Stimulated activated CD4-positive, alpha-beta T cell treated with anti-CD3 and anti-CD28 coated beads, Interleukin-1b, Interleukin-23, amount 100 ng/mL, for 1 hour (primary cell): ENCODE results near the gene LIMK1.
"Not testable (repeated sequence)": the region's sequence is repeated elsewhere in the genome, so short reads cannot be mapped to it uniquely, and the experiment has no call there.

Experiments
- DNase-seq, 2 donors: peaks; one replicate each; pipeline ENCODE4 v3.0.0-alpha.2; 2020; ENCODE audit warnings: low read depth in 2 of 2

Gene LIMK1

GRCh38 chr7:74084722-74085578, 1.3 kb downstream of the LIMK1 start:
- DNase-seq: no peak

GRCh38 chr7:74087791-74088453, 4.3 kb downstream of the LIMK1 start:
- no peak for DNase-seq

DNA sequence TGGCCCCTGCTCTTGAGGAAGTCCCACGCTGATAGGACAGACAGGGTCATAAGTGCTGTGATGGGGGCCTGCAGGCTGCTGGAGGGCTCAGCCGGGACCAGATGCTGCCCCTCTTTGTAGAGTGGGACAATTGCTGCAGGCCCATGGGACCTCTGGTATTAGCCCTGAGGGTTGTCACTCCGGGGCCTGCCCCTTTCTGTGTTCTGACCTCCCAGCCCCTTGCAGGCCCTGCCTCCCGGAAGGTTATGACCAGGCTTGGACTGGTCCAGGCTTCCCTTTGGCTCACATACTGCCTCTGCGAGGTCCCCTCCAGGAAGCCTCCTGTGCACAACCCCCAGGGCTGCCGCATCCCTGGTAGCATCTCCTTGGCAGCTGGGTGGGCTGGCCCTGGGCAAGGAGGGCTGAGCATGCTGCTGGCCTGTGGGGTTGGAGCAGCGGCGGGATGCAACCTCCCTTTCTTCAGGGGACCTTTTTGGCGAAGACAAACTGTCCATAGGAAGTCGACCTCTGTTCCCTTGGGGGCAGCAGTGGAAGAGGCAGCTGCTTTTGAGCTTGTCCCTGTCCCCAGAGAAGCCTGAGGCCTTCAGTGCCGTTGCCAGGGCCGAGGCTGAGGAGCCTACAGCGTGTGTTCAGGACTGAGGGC, 8.8 kb downstream of the LIMK1 start:
- DNase-seq: no peak

DNA sequence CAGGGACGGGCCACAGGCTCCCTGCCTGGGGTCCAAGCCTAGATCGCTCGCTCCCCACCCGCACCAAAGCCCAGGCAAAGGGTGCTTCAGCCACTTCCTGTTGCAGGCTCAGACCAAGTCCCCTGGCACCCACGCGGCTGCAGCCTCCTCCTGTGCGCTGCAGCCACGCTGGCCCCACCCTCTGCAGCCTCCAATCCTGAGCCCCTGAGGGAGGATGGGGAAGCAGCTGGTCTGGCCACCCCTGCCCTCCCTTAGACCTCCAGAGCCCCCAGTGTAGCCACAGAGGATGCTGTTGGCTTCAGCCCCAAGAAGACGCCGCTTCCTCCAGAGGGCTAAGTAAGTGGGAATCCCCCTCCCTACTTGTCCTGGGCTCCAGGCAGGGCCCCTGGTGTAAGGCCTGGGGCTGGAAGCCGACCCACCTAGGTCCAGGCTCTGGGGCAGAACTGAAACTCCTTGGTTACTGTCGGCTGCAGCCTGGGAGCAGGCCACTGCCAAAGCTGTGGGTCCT, 9.4 kb downstream of the LIMK1 start:
- DNase-seq: no peak

GRCh38 chr7:74093671-74094223, 10.1 kb downstream of the LIMK1 start:
- no peak for DNase-seq

- peak in 1 of 2 donors; percentile 34 for DNase-seq
These were observed 10.9 kb downstream of the LIMK1 start for GRCh38 chr7:74094224-74095101.

GRCh38 chr7:74095135-74095534, 11.5 kb downstream of the LIMK1 start:
- DNase-seq: no peak

GRCh38 chr7:74097937-74098614, 14.5 kb downstream of the LIMK1 start:
- no peak for DNase-seq

- DNase-seq: no peak
These were observed 15.4 kb downstream of the LIMK1 start for GRCh38 chr7:74099031-74099430.

GRCh38 chr7:74101061-74101681, 17.6 kb downstream of the LIMK1 start:
- no peak for DNase-seq

GRCh38 chr7:74103219-74103772, 19.7 kb downstream of the LIMK1 start:
- no peak for DNase-seq

GRCh38 chr7:74104702-74105101, 21.1 kb downstream of the LIMK1 start:
- no peak for DNase-seq

DNA sequence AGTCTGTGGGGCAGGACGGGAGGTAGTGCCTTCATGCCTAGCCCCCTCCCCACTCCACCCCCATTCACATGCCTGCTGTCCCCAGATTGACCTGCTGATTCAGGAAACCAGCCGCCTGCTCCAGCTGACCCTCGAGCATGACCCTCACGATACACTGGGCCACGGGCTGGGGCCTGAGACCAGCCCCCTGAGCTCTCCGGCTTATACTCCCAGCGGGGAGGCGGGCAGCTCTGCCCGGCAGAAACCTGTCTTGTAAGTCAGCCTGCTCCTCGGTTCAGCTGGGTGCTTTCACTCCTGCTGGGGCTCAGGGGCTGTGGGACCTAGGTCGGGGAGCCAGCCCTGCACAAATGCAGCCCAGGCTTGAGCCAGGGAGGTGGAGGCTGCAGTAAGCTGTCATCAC, 22.4 kb downstream of the LIMK1 start:
- DNase-seq: no peak

DNA sequence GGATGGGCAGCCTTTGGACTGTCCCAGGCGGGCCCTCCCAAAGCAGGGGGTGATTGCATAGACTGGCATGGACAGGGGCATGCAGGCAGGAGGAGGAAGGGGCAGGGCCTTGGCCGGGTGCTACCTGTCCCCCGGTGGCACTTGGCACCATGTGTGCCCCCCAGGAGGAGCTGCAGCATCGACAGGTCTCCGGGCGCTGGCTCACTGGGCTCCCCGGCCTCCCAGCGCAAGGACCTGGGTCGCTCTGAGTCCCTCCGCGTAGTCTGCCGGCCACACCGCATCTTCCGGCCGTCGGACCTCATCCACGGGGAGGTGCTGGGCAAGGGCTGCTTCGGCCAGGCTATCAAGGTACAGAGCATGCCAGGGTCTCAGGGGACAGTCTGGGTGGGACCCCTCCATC, 23.2 kb downstream of the LIMK1 start:
- DNase-seq: no peak

DNA sequence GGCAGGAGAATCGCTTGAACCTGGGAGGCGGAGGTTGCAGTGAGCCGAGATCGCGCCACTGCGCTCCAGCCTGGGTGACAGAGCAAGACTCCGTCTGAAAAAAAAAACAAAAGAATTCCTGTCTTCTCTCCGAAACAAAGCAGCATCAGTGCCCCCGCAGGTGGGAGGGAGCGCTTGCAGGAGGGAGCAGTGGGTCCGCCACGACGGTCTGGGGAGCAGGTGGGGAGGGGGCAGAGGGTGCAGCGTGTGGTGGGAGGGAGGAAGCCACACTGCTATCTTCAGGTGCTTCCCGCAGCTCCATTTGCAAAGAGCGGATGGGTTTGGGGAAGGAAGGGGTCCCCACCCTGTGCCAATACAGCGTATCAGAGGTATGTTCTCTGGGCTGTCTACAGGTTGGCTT, 31.7 kb downstream of the LIMK1 start:
- DNase-seq: no peak

- DNase-seq: no peak
These were observed 32.8 kb downstream of the LIMK1 start for GRCh38 chr7:74116356-74116755.

GRCh38 chr7:74119831-74120230, 36.2 kb downstream of the LIMK1 start:
- DNase-seq: no peak

DNA sequence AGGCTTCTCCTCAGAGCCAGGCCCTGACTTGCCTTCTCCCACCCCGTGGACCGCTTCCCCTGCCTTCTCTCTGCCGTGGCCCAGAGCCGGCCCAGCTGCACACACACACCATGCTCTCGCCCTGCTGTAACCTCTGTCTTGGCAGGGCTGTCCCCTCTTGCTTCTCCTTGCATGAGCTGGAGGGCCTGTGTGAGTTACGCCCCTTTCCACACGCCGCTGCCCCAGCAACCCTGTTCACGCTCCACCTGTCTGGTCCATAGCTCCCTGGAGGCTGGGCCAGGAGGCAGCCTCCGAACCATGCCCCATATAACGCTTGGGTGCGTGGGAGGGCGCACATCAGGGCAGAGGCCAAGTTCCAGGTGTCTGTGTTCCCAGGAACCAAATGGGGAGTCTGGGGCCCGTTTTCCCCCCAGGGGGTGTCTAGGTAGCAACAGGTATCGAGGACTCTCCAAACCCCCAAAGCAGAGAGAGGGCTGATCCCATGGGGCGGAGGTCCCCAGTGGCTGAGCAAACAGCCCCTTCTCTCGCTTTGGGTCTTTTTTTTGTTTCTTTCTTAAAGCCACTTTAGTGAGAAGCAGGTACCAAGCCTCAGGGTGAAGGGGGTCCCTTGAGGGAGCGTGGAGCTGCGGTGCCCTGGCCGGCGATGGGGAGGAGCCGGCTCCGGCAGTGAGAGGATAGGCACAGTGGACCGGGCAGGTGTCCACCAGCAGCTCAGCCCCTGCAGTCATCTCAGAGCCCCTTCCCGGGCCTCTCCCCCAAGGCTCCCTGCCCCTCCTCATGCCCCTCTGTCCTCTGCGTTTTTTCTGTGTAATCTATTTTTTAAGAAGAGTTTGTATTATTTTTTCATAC, 38.0 kb downstream of the LIMK1 start:
- DNase-seq: no peak

GRCh38 chr7:74123892-74124291, 40.3 kb downstream of the LIMK1 start:
- DNase-seq: not testable (repeated sequence)
